ENCODE measurements around the gene CNTN2.

DNA sequence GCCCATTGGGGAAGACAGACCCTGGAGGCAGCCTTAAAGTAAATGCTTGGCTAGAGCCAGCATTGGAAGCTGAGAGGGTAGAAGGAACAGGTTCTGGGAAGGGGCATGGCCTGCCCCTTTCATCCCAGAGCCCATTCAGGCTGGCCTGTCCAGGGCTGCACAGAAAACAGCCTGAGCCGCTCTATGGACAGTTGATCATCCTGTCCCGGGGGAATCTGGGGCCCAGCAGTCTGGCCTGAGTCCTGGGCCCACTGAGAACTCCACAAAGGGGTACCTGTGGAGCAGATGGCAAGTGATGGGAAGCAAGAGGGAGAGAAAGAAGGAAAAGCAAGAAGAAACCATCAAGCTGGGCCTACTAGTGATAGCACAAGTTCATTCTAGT lies 28.0 kb downstream of the CNTN2 start:
- TF ChIP-seq, protein P1, sequence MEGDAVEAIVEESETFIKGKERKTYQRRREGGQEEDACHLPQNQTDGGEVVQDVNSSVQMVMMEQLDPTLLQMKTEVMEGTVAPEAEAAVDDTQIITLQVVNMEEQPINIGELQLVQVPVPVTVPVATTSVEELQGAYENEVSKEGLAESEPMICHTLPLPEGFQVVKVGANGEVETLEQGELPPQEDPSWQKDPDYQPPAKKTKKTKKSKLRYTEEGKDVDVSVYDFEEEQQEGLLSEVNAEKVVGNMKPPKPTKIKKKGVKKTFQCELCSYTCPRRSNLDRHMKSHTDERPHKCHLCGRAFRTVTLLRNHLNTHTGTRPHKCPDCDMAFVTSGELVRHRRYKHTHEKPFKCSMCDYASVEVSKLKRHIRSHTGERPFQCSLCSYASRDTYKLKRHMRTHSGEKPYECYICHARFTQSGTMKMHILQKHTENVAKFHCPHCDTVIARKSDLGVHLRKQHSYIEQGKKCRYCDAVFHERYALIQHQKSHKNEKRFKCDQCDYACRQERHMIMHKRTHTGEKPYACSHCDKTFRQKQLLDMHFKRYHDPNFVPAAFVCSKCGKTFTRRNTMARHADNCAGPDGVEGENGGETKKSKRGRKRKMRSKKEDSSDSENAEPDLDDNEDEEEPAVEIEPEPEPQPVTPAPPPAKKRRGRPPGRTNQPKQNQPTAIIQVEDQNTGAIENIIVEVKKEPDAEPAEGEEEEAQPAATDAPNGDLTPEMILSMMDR (conservative IDR thresholded peaks at IDR 0.05 in 1 of 2, IDR thresholded peaks at IDR 0.05 in 1 of 2; ENCODE audit: low read depth in 1 of 2, low read length in 2 of 2), result no peak
- no peak for TF ChIP-seq EZH2 (IDR thresholded peaks at IDR 0.05; ENCODE audit: low read length, missing control alignments)

Measured in fibroblast of lung (primary cell).